IgD-negative memory B cell (primary cell): ENCODE results near the gene SND1. TPM values are rescaled to one million over a fixed set of nuclear protein-coding genes. Genes with fewer than 3 reads are reported as not detected.
A peak's percentile ranks its signal among the peaks of the same experiment; 100 is the strongest.

Source experiments
- H3K27ac Mint-ChIP-seq, 3 donors: one replicate each; pipeline ENCODE4 v1.8.0; 2020 to 2022; ENCODE audit warnings: mild to moderate bottlenecking in 3 of 3, mixed read lengths in 3 of 3, moderate library complexity in 1 of 3
- H3K27me3 Mint-ChIP-seq: one replicate; pipeline ENCODE4 v1.8.0; 2021; ENCODE audit warnings: mixed read lengths
- H3K36me3 Mint-ChIP-seq: one replicate; pipeline ENCODE4 v1.8.0; 2020; ENCODE audit warnings: mild to moderate bottlenecking, mixed read lengths
- H3K4me1 Mint-ChIP-seq, 3 donors: one replicate each; pipeline ENCODE4 v1.8.0; 2020 to 2022; ENCODE audit warnings: mixed read lengths in 3 of 3, mild to moderate bottlenecking in 1 of 3
- H3K4me3 Mint-ChIP-seq, 4 donors: one replicate each; pipeline ENCODE4 v1.8.0; 2020 to 2022; ENCODE audit warnings: mild to moderate bottlenecking in 4 of 4, mixed read lengths in 4 of 4, moderate library complexity in 3 of 4
- H3K9me3 Mint-ChIP-seq, 3 donors: one replicate each; pipeline ENCODE4 v1.8.0; 2020 to 2021; ENCODE audit warnings: mixed read lengths in 3 of 3, mild to moderate bottlenecking in 1 of 3
- polyA plus RNA-seq: library from polyadenylated mRNA; unstranded; fragments of 300-500 nt; fragmentation: Illumina TruSeq; gene quantifications from one replicate; pipeline ENCODE4 v1.2.3, GENCODE V29; 2021

The SND1 gene
- polyA plus RNA-seq, 1 donor from 2014 or later = 138 TPM

GRCh38 chr7:127937066-127937680 lies 285.2 kb downstream of the SND1 start:
- H3K4me3 Mint-ChIP-seq = peak overlapping the region in 1 of 4 donors; percentile 4
- H3K27ac Mint-ChIP-seq = no peak overlapping the region
- no peaks in the 10 kb centered on the region for H3K9me3 Mint-ChIP-seq
- peaks cover 56 to 66% (median 59%) of the 10 kb centered on the region in 3 donors for H3K4me1 Mint-ChIP-seq
- H3K27me3 Mint-ChIP-seq = no peaks in the 10 kb centered on the region
- H3K36me3 Mint-ChIP-seq = peaks cover 6% of the 10 kb centered on the region

- H3K36me3 Mint-ChIP-seq = peaks cover 6% of the 10 kb centered on the region
- H3K27me3 Mint-ChIP-seq = no peaks in the 10 kb centered on the region
Observed at GRCh38 chr7:127938588-127938987, 286.6 kb downstream of the SND1 start.

GRCh38 chr7:127940381-127941160 lies 288.6 kb downstream of the SND1 start:
- H3K9me3 Mint-ChIP-seq = no peaks in the 10 kb centered on the region
- H3K27me3 Mint-ChIP-seq = no peaks in the 10 kb centered on the region
- H3K36me3 Mint-ChIP-seq = peaks cover 4% of the 10 kb centered on the region
- H3K27ac Mint-ChIP-seq = no peak overlapping the region
- peaks cover 37 to 41% (median 37%) of the 10 kb centered on the region in 3 donors for H3K4me1 Mint-ChIP-seq
- peak overlapping the region in 2 of 4 donors; percentile 45 for H3K4me3 Mint-ChIP-seq

More at GRCh38 chr7:127938588-127938987, 286.6 kb downstream of the SND1 start:
- no peak overlapping the region for H3K27ac Mint-ChIP-seq
- H3K9me3 Mint-ChIP-seq = no peaks in the 10 kb centered on the region
- H3K4me1 Mint-ChIP-seq = peaks cover 52 to 56% (median 55%) of the 10 kb centered on the region in 3 donors
- H3K4me3 Mint-ChIP-seq = no peak overlapping the region

DNA sequence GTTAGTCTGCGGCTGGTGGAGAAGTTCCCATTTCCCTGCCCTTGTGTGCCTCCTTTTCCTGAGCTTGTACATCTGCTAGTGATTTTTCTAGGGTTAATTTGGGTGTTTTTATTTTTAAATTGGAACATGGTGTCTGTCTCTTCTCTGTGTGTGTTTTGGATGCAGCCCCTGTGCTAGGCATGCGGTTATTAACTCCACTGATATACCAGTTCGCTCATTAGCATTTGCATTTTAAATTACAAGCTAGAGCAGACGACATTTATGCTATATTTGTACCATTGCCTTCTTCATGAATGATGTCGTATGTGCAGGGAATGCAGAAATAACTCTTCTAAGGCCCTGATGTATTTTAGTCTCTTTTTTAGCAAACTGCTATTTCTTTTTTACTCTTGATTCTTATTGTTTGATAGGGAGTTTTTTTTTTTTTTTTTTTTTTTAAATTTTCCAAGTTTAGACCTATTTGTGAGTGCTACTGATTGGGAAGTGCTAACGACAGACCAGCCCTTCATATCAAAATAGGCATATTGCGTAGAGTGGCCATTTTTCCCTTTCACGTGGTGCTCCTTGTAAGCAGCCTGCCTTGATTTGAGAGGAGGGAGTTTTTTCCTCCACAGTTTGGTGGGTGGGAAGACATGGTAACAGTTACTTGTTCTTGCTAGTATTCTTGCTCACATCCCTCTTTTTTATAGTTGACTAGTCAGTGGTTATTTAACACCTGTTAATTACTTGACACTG lies 289.6 kb downstream of the SND1 start:
- no peaks in the 10 kb centered on the region for H3K27me3 Mint-ChIP-seq
- H3K9me3 Mint-ChIP-seq = no peaks in the 10 kb centered on the region
- H3K27ac Mint-ChIP-seq = no peak overlapping the region
- H3K4me1 Mint-ChIP-seq = peaks cover 33 to 40% (median 36%) of the 10 kb centered on the region in 3 donors
- peak overlapping the region in 2 of 4 donors; percentile 64 to 87 for H3K4me3 Mint-ChIP-seq
- H3K36me3 Mint-ChIP-seq = peaks cover 4% of the 10 kb centered on the region

GRCh38 chr7:127943541-127944521 lies 291.8 kb downstream of the SND1 start:
- peaks cover 27 to 44% (median 36%) of the 10 kb centered on the region in 3 donors for H3K4me1 Mint-ChIP-seq
- no peak overlapping the region for H3K27ac Mint-ChIP-seq

GRCh38 chr7:127946111-127946510 lies 294.1 kb downstream of the SND1 start:
- Mint-ChIP-seq H3K27me3 (no peaks in the 10 kb centered on the region), H3K9me3 (no peaks in the 10 kb centered on the region), H3K36me3 (peaks cover 4% of the 10 kb centered on the region), H3K4me1 (peaks cover 25 to 39% (median 36%) of the 10 kb centered on the region in 3 donors), H3K27ac (no peak overlapping the region), H3K4me3 (peak overlapping the region in 1 of 4 donors; percentile 10)

More at GRCh38 chr7:127943541-127944521, 291.8 kb downstream of the SND1 start:
- no peaks in the 10 kb centered on the region for H3K9me3 Mint-ChIP-seq
- H3K27me3 Mint-ChIP-seq = no peaks in the 10 kb centered on the region
- H3K4me3 Mint-ChIP-seq = no peak overlapping the region
- peaks cover 4% of the 10 kb centered on the region for H3K36me3 Mint-ChIP-seq

DNA sequence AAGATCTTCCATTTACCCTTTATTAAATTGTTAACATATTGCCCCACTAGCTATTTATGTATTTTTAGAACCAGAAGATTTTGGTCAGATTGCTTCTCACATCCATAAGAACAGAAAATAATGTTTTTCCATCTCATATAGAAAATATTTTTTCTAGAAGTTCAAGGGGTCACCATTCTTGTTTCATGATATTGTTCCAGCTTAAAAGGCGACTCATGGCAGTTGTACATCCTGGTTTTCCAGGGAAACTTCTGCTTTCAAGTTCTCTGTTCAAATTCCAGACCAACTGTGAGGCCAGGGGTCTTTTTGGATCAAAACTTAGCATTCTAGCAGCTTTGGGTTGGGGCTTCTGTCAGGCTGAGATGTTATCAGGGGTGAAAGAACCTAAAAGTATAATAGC lies 294.9 kb downstream of the SND1 start:
- no peaks in the 10 kb centered on the region for H3K9me3 Mint-ChIP-seq
- H3K4me1 Mint-ChIP-seq = peaks cover 23 to 34% (median 32%) of the 10 kb centered on the region in 3 donors
- H3K27me3 Mint-ChIP-seq = no peaks in the 10 kb centered on the region
- H3K36me3 Mint-ChIP-seq = peaks cover 4% of the 10 kb centered on the region
- H3K27ac Mint-ChIP-seq = peak overlapping the region in 1 of 3 donors; percentile 6
- H3K4me3 Mint-ChIP-seq = peak overlapping the region in 1 of 4 donors; percentile 23

DNA sequence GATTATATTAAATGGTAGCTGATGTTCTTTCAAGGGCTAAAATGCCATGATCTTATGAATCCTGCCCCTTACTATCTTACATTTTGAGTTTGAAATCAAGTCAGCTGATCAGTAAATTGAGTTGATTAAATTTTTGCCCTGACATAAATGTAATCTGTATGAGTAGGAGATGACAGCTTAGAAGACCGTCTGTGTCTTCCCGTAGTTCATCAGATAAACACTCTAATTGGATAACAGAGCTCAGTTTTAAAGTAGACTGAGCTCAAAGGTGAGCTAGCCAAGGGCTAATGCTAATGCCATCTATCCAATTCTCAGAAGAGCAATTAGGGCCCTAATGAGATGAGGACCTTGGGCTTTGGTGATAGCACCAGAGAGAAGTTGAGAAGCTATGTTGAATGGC lies 296.3 kb downstream of the SND1 start:
- peaks cover 20 to 35% (median 24%) of the 10 kb centered on the region in 3 donors for H3K4me1 Mint-ChIP-seq
- no peaks in the 10 kb centered on the region for H3K9me3 Mint-ChIP-seq
- H3K27ac Mint-ChIP-seq = no peak overlapping the region
- H3K4me3 Mint-ChIP-seq = no peak overlapping the region
- no peaks in the 10 kb centered on the region for H3K27me3 Mint-ChIP-seq
- H3K36me3 Mint-ChIP-seq = peaks cover 6% of the 10 kb centered on the region

DNA sequence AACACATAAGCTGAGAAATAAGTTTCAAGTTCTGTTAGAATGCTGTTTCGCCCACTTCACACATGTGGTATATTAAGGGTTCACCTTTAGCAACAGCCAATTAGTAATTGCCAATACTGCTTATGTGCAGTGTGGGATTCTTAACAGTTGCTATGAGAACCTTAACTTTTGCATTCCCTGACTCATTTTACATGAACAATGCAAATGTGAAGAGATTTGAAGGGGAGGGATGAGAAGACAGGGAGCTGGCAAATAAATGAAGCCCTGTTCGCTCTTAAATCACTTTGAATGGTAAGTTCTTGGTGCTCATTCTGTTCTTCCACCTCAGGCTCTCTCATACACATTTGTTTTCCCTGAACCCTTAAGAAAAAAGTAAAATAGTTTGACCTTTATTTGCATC lies 296.9 kb downstream of the SND1 start:
- Mint-ChIP-seq H3K4me3 (no peak overlapping the region), H3K27ac (no peak overlapping the region), H3K36me3 (peaks cover 6% of the 10 kb centered on the region), H3K4me1 (peaks cover 21 to 35% (median 24%) of the 10 kb centered on the region in 3 donors), H3K27me3 (no peaks in the 10 kb centered on the region), H3K9me3 (no peaks in the 10 kb centered on the region)

DNA sequence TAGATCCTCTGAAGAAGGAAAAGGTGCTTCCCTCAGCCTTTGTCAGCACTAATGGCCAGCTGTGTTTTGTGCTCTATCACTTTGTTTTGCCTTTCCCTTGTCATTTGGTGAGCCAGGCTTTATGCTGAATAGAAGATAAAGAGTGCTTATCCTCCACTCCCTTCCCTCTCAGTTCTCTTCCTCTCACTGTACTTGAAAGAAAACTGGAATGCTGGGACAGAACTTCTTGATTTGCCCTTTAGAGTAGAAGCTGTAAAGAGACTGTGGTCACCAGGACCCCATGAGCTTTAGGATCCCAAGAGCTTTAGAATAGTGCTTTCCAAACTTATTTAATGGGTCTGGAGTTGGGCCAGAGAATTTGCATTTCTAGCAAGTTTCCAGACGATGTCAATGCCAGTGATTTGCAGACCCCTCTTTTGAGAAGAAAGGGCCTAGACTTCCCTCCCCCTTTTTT lies 297.8 kb downstream of the SND1 start:
- H3K4me3 Mint-ChIP-seq = no peak overlapping the region

GRCh38 chr7:127950233-127950935 lies 298.4 kb downstream of the SND1 start:
- Mint-ChIP-seq H3K27me3 (no peaks in the 10 kb centered on the region), H3K9me3 (no peaks in the 10 kb centered on the region)

More for the DNA sequence above, 297.8 kb downstream of the SND1 start:
- no peaks in the 10 kb centered on the region for H3K9me3 Mint-ChIP-seq
- H3K36me3 Mint-ChIP-seq = peaks cover 6% of the 10 kb centered on the region
- no peak overlapping the region for H3K27ac Mint-ChIP-seq
- H3K27me3 Mint-ChIP-seq = no peaks in the 10 kb centered on the region
- H3K4me1 Mint-ChIP-seq = peaks cover 21 to 33% (median 21%) of the 10 kb centered on the region in 3 donors

DNA sequence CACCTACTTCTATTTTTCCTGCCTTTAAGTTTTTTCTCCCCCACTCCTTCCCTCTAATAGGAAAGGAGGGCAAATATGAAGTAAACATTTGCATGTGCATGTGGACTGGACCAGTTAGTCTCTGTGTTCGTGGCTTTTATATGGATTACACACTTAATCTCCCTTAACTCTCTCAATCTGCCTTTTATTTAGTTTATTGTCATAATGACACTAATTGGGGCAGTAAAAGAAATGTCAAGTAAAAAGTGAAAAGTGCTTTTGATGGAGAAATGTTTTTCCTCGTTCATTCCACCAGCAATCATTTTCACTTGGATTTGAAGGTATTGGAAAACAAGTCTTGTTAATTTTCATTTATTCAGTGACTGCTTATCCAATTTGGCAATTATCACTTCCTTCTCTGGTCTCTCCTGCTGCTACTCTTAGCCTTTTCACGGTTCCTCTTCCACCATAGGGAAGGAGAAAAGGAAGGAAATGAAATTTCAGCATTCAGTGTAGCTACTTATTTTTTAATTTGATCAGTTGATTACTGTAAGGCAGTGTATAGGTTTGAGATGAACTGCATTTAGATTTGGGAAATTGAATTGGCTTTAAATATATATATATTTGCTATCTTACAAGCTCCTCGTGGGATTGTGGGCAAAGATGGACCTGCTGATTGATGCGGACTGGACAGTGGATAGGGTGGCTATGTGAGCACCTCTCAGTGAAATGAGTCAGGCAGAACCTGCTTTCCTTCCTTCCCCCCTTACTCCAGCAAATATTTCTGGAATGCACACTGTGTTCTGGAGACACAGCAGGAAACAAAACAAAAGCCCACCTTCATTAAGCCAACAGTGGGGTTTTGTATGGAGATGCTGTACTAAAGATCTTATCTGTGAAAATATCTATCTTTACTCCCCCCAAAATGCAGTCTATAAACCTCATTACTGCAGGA lies 301.7 kb downstream of the SND1 start:
- H3K4me1 Mint-ChIP-seq = peaks cover 6 to 17% (median 14%) of the 10 kb centered on the region in 3 donors
- H3K36me3 Mint-ChIP-seq = peaks cover 9% of the 10 kb centered on the region
- no peaks in the 10 kb centered on the region for H3K27me3 Mint-ChIP-seq
- peak overlapping the region in 1 of 3 donors; percentile 65 for H3K27ac Mint-ChIP-seq
- no peaks in the 10 kb centered on the region for H3K9me3 Mint-ChIP-seq
- no peak overlapping the region for H3K4me3 Mint-ChIP-seq

More at GRCh38 chr7:127950233-127950935, 298.4 kb downstream of the SND1 start:
- H3K4me3 Mint-ChIP-seq = no peak overlapping the region
- peaks cover 6% of the 10 kb centered on the region for H3K36me3 Mint-ChIP-seq
- peak overlapping the region in 1 of 3 donors; percentile 63 for H3K27ac Mint-ChIP-seq
- H3K4me1 Mint-ChIP-seq = peaks cover 20 to 33% (median 21%) of the 10 kb centered on the region in 3 donors
